HT-29 (cell line): ENCODE results near the gene SPATA31A1. TPM values are rescaled to one million over a fixed set of nuclear protein-coding genes. Genes with fewer than 3 reads are reported as not detected.
"Not testable (repeated sequence)": the region's sequence is repeated elsewhere in the genome, so short reads cannot be mapped to it uniquely, and the experiment has no call there.

Source experiments
- DNase-seq: peaks from one replicate; pipeline ENCODE4 v3.0.0-alpha.2; 2015; ENCODE audit warnings: low spot score
- total RNA-seq: library from RNA; depleted of rRNA; stranded (reverse); fragments of >200 nt; shearing (Covaris generic); gene quantifications from 2 replicates; pipeline ENCODE4 v1.2.3, GENCODE V29; 2014; rRNA removed

The SPATA31A1 gene
- not detected in 2 replicates for total RNA-seq

DNA sequence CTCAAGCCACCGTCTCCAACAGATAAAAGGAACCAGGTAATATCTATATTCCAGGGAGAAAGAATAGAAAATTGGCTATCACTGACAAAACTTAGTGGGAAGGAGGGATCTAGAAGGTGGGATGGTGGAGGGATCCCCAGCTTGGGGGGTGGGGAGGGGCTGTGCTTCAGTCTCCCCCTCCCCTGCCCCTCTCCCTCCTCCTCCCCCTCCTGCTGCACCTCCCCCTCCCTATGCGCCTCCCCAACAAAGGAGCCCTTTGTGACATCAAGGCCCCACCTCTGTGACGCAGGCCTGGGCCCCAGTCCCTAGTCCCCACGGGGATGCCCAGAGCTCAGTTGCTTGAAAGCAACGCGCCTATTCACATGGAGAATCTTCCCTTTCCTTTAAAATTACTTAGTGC lies at the start of gene SPATA31A1:
SPATA31A1 (plus strand) TSS at position 301 of the 400 bp plus-strand sequence; CDS start at position 363, 62 bp downstream.
- DNase-seq, result not testable (repeated sequence)

DNA sequence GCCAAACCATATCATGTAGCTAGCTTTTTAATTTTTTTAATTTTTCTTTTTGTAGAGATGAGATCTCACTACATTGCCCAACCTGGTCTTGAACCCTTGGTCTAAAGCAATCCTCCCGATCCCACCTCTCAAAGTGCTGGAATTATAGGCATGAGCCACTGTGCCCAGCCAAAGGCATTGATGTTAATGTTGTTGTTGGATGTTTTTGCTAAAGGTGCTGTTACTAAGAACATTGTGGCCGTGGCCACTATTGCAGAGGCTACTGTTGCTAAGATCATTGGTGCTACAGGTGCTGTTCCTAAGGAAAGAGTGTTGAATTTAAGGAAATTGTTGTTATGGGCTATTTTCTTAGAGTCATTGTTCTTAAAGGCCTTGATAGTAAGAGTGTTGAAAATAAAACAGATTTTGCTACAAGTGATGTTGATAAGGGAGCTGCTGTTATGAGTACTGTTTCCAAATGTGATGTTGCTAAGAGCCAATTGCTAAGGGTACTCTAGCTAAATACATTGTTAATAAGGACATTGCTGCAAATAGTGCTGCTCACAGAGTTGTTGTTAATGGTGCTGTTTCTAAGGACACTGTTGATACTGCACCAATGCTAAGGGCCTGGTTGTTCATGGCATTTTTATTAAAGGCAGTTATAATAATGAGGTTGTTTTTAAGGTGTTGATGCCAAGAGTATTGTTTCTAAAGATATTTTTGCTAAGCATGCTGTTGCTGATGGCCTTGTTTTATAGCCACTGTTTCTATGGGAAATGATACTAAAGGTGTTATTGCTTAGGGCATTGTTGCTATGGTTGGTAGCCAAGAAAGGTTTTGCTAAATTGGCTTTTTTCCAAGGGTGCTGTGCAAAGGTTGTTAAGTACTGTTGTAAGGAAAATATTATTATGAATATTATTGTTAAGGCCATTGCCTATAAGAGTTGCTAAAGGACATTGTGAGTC lies 52.1 kb downstream of the SPATA31A1 start:
- not testable (repeated sequence) for DNase-seq

DNA sequence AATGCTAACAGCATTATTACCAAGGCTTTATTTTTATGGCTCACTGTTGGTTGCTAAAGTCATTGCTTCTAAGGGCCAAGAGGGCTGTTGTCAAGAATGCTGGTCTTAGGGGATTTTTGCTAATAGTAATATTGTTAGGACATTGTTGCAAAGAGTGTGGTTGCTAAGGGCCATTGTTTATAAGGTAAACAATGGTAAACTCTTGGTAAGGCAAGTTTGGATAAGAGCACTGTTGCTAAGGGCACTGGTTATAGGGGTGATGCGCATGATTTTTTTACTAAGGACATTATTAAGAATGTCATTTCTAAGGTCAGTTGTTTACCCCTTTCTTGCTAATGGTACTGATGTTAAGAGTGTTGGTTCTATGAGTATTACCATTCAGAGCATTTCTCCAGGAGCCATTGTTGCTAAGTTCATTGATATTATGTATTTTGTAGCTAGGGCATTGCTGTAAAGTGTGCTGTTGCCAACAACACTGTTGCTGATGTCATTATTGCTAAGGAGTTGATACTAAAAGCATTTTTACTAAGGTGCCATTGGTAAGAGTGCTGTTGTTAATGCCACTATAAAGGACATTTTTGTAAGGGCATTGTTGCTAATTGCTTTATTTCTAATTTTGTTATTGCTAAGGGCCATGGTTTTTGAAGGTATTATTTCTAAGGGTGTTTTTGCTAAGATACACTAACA lies 55.9 kb downstream of the SPATA31A1 start:
- DNase-seq, result not testable (repeated sequence)

Other genes starting within 250 kb of the SPATA31A1 start
- gene CNTNAP3, start 67.5 kb upstream of the SPATA31A1 start, total RNA-seq, result 0.26 TPM in 1 of 2 replicates, not detected in the other